Urothelium cell line (cell line): ENCODE measurements around the gene MB21D2.
"Not testable (repeated sequence)": the region's sequence is repeated elsewhere in the genome, so short reads cannot be mapped to it uniquely, and the experiment has no call there.

Experiments used
- DNase-seq: peaks from one replicate; pipeline ENCODE4 v3.0.0; 2011; ENCODE audit warnings: low spot score, mixed read lengths
- FAIRE-seq: peaks from 2 replicates; lab custom pipeline; 2011; peaks lifted over from hg19 to GRCh38; lab: Jason Lieb, UNC

Gene MB21D2

GRCh38 chr3:192917404-192918274 lies at the start of gene MB21D2:
TSS of gene MB21D2 (minus strand) at chr3:192917856. CDS start at chr3:192917840, 16 bp downstream.
- DNase-seq (peak; percentile 92), FAIRE-seq (peak; percentile 58)

GRCh38 chr3:192964959-192965719 lies 47.5 kb upstream of the MB21D2 start:
- not testable (repeated sequence) for FAIRE-seq, DNase-seq

- DNase-seq (no peak), FAIRE-seq (no peak)
Measured at GRCh38 chr3:192959773-192960172, 42.1 kb upstream of the MB21D2 start.

GRCh38 chr3:192958219-192958872 lies 40.7 kb upstream of the MB21D2 start:
- FAIRE-seq (no peak), DNase-seq (no peak)

GRCh38 chr3:192957441-192958021 lies 39.9 kb upstream of the MB21D2 start:
- FAIRE-seq (no peak), DNase-seq (no peak)

- FAIRE-seq = no peak
- DNase-seq = no peak
Measured at GRCh38 chr3:192953926-192954325, 36.3 kb upstream of the MB21D2 start.

- FAIRE-seq (no peak), DNase-seq (no peak)
Measured at GRCh38 chr3:192947421-192947820, 29.8 kb upstream of the MB21D2 start.

GRCh38 chr3:192943393-192943792 lies 25.7 kb upstream of the MB21D2 start:
- FAIRE-seq = no peak

GRCh38 chr3:192942625-192943024 lies 25.0 kb upstream of the MB21D2 start:
- DNase-seq (no peak), FAIRE-seq (no peak)

More at GRCh38 chr3:192943393-192943792, 25.7 kb upstream of the MB21D2 start:
- no peak for DNase-seq

- FAIRE-seq (no peak), DNase-seq (no peak)
Measured at GRCh38 chr3:192940129-192940528, 22.5 kb upstream of the MB21D2 start.

- DNase-seq = no peak
- no peak for FAIRE-seq
Measured at GRCh38 chr3:192935441-192935840, 17.8 kb upstream of the MB21D2 start.

GRCh38 chr3:192933779-192934460 lies 16.3 kb upstream of the MB21D2 start:
- no peak for FAIRE-seq
- DNase-seq = no peak

GRCh38 chr3:192933259-192933658 lies 15.6 kb upstream of the MB21D2 start:
- FAIRE-seq = no peak

GRCh38 chr3:192931825-192932224 lies 14.2 kb upstream of the MB21D2 start:
- no peak for FAIRE-seq
- DNase-seq = no peak

More at GRCh38 chr3:192933259-192933658, 15.6 kb upstream of the MB21D2 start:
- DNase-seq = no peak

- DNase-seq = no peak
Measured at GRCh38 chr3:192930577-192930976, 12.9 kb upstream of the MB21D2 start.

GRCh38 chr3:192929755-192930547 lies 12.3 kb upstream of the MB21D2 start:
- FAIRE-seq (no peak), DNase-seq (no peak)

More at GRCh38 chr3:192930577-192930976, 12.9 kb upstream of the MB21D2 start:
- no peak for FAIRE-seq

- no peak for FAIRE-seq
- DNase-seq = no peak
Measured at GRCh38 chr3:192929146-192929545, 11.5 kb upstream of the MB21D2 start.

- FAIRE-seq = no peak
Measured at GRCh38 chr3:192928720-192929119, 11.1 kb upstream of the MB21D2 start.

GRCh38 chr3:192928016-192928415 lies 10.4 kb upstream of the MB21D2 start:
- DNase-seq (no peak), FAIRE-seq (no peak)

More at GRCh38 chr3:192928720-192929119, 11.1 kb upstream of the MB21D2 start:
- DNase-seq = no peak
